HG02981 (cell line): ENCODE data around the gene PBX3.

Experiments
- ATAC-seq: cut with Tn5 transposase; IDR thresholded peaks from one replicate; pipeline ENCODE4 v1.9.1; 2021; ENCODE audit warnings: mild to moderate bottlenecking, moderate library complexity; ENCODE audit not compliant: unreplicated experiment

PBX3 gene

GRCh38 chr9:126016579-126017290, 269.6 kb downstream of the PBX3 start:
- ATAC-seq, result no peak
